HUDEP-2 (cell line): ENCODE results near the gene POU6F2.
"Not testable (repeated sequence)": the region's sequence is repeated elsewhere in the genome, so short reads cannot be mapped to it uniquely, and the experiment has no call there.

ENCODE experiments used
- DNase-seq, 76 experiments: peaks; one replicate each; lab custom pipeline; 2025; ENCODE audit not compliant: unreplicated experiment in 76 of 76; lab: John Stamatoyannopoulos, UW

POU6F2 gene

GRCh38 chr7:38977685-38978084, at the start of gene POU6F2:
Gene POU6F2 (plus strand): TSS chr7:38977909. CDS start chr7:38977954, 45 bp downstream.
- no peak for DNase-seq

DNA sequence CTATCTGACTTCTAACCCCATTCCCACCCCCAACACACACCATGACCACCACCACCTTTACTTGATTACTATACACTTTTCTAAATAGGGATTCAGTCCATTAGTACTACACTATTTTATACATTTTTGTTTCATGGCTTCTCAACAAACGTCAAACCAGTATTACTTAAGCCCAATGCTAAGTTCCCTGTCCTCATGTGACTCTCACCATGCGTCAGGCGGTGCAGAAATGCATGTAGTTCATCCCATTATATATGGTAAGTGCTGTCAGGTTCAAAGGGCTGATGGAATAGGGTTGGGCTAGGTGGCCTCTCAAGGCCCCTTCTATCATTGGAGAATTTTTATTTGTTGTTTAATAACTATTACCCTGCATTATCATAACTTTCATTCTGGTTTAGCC, 49.2 kb upstream of the POU6F2 start:
- no peak for DNase-seq

- DNase-seq = no peak
These were observed 48.1 kb upstream of the POU6F2 start for GRCh38 chr7:38929460-38930171.

GRCh38 chr7:38932509-38933168, 45.1 kb upstream of the POU6F2 start:
- peak in 61 of 76 experiments; percentile 1 to 77 (median 41) for DNase-seq

- DNase-seq = no peak
These were observed 43.7 kb upstream of the POU6F2 start for GRCh38 chr7:38934051-38934450.

DNA sequence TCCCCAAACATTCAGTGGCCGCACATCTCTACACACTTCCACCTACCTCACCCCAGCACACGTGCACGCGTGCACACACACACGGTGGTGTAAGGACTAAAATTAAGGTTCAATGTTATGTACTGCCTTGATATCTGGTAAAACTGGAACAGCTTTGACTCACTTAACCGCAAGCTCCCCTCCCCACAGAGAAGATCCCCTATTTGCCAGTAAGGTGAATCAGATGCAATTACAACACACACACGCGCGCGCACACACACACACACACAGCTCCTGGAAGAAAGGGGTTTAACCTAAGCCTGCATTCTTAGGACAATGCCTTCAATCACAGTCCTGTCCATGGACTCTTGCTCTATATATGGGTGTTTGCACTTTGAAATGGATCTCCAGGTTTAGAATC, 43.2 kb upstream of the POU6F2 start:
- no peak for DNase-seq

DNA sequence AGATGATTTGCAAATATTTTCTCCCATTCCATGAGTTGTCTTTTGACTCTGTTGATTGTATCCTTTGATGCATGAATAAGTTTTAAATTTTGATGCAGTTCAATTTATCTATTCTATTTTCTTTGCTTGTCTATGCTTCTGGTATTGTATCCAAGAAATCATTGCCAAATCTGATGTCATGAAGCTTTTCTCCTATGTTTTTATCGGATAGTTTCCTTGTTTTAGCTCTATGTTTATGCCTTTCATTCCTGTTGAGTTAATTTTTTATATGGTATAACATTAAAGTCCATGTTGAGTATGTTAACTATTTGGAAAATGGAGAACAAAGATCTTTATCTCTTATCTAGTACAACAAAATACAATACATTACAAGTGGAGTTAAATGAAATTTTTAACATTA, 41.1 kb upstream of the POU6F2 start:
- DNase-seq = no peak

GRCh38 chr7:38938001-38938485, 39.7 kb upstream of the POU6F2 start:
- DNase-seq = no peak

DNA sequence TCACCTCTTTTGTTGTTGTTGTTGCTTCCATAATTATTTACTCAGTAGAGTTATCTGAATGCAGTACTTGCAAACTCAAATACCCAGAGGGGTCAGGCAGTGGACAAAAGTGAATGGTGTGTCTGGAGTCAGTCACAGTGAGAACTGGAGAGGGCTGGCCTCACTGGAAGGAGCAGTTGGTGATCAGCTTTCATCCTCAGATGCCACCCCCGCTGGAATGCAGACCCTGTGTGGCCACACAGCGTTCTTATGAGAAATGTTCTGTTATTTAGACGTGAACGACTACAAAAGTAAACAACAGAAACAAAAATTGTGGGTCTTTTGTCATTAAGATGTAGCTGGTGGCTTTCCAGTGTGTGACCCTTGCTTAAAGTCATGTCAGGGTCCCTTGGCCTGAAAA, 39.1 kb upstream of the POU6F2 start:
- no peak for DNase-seq

DNA sequence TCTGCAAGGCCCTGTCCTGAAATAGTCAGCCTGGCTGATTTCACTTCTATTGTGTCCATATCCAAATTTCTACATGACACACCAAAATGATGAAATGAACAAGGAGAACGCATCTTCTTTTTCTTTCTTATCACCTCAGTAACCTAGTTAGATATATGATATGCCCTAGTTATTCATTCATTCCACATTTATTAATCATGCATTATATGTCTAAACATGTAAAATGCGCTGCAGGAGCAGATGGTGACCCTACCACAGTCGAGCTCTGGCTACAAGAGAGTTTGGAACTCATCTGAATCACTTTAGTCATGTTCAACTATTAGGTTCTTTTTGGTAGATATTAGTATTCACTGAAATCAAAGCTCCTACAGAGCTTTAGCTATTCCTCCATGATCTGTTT, 36.9 kb upstream of the POU6F2 start:
- DNase-seq = no peak

- DNase-seq = no peak
These were observed 35.2 kb upstream of the POU6F2 start for GRCh38 chr7:38942431-38943051.

DNA sequence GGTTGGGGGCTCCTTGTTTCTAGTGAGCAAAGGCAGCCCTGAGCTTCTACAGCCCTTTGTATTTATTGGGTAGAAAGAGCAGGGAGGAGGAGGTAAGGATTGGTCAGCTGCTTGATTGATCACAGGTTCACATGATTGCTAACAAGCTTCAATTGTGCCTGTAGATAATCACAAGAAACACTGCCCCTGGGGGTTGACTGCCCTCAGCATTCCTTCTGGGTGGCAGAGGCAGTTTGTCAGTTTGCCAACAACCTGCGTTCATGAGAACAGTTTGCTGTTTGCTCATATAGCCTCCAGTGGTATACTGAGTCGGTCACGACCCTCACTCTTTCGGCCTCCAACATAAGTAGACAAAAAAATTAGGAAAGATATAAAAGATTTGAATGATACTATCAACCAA, 30.2 kb upstream of the POU6F2 start:
- DNase-seq = not testable (repeated sequence)

DNA sequence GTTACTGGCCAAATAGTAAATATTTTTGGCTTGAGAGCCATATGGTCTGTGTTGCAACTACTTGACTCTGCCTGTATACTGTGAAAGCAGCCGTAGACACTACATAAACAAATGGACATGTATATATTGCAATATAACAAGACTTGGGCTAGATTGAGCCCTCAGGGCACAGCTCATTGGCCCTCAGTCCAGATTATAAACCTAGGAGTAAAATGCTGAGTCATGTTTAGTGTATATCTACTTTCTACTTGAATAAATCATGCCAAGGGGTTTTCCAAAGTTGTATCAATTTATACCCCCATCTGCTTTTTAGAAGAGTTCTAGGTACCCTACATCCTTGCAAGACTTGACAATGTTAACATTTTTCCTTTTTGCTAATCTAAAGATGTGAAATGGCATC, 27.4 kb upstream of the POU6F2 start:
- no peak for DNase-seq

DNA sequence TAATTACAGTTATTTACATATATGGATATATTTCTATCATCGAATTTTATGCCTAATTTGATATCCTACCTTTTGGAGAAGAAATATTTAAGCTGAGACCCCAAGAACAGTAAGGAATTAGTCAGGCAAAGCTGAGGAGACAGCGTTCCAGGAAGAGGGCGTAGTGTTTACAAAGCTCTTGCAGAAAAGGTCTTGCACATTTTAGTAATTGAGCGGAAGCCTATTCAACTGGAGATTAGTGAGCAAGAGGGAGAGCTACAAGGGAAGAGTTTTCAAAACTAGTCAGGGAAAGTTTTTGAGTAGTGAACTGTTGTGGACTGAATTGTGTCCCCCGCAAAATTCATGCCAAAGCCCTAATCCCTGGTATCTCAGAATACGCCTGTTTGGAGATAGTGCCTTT, 26.5 kb upstream of the POU6F2 start:
- no peak for DNase-seq

- no peak for DNase-seq
These were observed 24.5 kb upstream of the POU6F2 start for GRCh38 chr7:38953227-38953626.

GRCh38 chr7:38953971-38954370, 23.7 kb upstream of the POU6F2 start:
- DNase-seq = no peak

- DNase-seq = no peak
These were observed 21.8 kb upstream of the POU6F2 start for GRCh38 chr7:38955892-38956291.

GRCh38 chr7:38962028-38962427, 15.7 kb upstream of the POU6F2 start:
- DNase-seq = no peak

GRCh38 chr7:38964921-38965320, 12.8 kb upstream of the POU6F2 start:
- no peak for DNase-seq

DNA sequence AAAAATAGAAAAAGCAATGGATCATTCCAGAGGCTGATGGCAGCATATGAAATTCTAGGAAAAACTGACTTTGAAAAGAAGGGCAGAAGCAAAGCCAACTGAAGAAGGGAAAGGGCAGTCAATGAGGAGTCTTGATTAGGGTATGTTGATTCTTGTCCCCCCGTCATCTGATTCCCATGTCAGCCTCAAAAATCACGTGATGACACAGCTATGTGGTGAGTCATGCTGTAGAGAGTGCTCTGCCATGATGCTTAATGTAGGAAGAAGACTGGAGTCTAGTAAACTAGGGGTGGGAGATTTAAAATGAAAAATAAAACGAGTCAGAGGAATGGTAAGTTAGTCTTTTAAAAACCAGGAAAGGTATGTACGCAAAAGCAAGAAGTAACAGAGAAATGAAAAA, 3.9 kb upstream of the POU6F2 start:
- no peak for DNase-seq

- DNase-seq = no peak
These were observed 1.7 kb upstream of the POU6F2 start for GRCh38 chr7:38975944-38976392.

DNA sequence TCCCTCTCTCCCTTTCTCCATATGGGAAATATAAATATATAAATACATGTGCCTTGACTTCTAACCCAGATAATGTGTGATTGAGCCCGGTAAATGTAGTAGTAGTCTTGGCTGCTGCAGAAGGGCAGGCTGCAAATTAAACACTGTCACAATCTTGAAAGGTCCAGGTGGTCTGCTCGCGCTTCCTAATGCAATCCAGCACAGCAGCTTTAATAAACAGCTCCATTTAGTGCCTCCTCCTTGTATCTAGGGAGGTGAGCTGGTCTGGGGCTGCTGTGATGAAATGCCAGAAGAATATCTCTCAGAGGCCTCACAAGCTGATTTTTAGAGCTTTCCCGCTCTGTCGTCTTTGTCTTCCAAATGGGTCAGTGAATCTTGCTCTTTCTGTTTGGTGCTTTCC, 782 bp downstream of the POU6F2 start:
- no peak for DNase-seq
